ENCODE results near the gene EIF1. TPM values are rescaled to one million over a fixed set of nuclear protein-coding genes. Genes with fewer than 3 reads are reported as not detected.
A peak's percentile ranks its signal among the peaks of the same experiment; 100 is the strongest.
"Not testable (repeated sequence)": the region's sequence is repeated elsewhere in the genome, so short reads cannot be mapped to it uniquely, and the experiment has no call there.

The EIF1 gene
- polyA plus RNA-seq, 1 donor = 836 TPM

DNA sequence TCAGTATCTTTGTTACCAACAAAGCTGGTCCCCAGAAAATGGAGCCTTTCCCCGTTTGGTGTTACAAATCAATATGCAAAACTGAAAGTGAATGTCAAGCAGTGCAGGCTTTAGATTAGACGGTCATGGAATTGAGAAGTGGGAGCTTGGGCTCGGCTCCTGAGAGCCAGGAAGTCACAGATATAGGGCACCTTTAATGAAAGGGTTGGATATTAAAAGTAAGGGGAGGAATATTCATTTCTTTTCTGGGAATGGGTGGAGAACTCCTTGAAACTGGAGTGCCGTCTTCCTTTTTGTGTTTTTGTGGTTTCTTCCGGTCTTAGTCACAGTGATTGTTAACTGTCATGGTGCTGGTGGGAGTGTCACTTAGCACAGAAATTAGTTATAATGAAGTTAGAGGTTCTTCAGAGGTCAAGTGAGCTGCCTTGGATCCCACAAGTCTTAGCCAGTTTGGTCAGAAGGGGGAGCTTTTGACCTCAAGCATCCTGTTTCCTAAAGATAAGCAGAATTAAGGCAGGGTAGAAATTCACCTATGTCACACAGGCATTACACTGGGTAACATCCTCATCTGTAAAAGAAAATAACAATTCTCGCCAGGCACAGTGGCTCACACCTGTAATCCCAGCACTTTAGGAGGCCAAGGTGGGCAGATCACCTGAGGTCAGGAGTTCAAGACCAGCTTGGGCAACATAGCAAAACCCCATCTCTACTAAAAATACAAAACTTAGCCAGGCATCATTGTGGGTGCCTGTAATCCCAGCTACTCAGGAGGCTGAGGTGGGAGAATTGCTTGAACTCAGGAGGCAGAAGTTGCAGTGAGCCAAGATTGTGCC lies 9.6 kb upstream of the EIF1 start:
- DNase-seq = no peak

DNA sequence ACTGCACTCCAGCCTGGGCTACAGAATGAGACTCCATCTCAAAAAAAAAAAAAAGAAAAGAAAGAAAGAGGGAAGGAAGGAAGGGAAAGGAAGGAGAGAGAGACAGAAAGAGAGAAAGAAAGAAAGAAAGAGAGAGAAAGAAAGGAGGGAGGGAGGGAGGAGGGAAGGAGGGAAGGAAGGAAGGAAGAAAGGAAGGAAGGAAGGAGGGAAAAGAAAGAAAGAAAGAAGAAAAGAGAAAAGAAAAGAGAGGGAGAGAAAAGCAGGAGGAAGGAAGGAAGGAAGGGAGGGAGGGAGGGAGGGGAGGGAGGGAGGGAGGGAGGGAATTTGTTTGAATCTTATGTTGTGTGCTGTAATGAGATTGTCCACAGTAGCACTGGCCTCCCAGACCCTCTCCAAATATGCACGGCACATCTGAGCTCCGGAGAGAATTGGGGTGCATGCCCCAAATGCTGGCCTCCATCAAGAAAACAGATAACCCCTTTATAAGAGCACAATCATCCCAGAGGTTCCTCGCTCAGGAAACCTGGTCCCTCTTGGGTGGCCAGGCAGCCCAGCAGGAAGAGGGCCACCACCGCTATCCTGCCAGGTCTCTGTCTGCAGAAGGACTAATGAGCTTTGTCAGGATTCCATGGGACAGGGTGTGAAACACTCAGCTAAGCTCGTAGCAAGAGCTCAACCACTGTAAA lies 8.8 kb upstream of the EIF1 start:
- no peak for DNase-seq

DNA sequence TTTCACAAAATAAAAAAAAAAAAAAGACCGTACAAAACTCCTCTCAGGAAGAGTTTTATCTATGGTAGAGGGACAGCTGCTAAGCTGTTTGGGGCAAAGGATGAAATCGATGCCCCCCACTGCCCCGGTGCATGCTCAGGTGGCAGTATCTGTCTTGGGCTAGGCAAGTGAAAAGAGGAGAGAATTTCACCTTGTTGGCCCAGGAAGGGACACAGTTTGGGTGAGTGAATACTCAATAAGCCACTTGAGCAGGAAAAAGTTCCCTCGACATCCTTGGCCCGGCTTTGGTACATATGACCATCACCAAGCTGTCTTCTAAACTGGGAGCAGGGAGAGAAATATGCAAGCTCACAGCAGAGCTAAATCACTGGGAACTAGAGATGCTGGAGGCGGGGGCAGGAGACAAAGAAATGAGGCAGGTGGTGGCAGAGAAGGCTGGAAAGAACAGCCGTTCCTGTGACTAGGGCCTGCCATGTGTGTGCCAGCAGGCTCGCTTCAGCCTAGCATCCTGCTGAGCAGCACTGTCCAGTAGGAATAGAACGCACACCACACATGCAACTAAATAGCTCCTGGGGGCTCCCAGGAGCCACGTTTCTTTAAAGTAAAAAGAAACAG lies 8.2 kb upstream of the EIF1 start:
- no peak for DNase-seq

DNA sequence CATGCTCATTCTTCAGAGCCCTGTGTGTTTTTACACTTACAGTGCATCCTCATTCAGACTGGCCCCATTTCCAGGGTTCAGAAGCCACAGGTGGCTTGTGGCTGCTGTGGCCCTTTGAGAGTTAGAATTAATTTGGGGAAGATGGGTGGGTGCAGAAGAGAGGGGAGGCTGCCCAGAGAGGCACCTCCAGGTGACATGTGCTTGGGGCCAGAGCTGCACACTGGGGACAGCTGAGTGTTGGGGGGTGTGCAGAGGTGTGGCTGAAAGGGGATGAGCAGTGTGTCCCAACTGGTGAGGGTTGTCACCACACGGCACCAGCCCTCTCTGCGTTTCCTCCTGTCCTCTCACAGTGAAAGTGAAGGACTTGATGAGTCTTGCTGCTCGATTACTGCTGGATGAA lies 6.9 kb upstream of the EIF1 start:
- DNase-seq = no peak

DNA sequence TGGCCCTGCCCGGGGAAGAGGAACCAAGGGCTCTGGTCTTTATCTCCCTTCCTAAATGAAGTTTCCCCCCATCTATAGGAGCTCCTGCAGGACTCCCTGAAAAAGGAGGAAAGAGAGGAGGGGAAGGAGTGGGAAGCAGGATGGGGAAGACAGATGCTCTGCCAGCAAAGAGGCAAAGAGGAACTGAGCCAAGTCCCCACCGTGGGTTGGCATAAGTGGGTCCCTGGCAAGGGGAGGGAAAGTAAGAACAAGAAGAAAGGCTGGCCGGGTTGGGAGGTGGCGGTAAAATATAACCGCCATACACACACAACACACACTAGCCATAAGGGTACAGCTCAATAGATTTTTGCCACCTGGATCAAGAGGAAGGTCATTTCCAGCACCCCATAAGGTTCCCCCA lies 6.1 kb upstream of the EIF1 start:
- no peak for DNase-seq

DNA sequence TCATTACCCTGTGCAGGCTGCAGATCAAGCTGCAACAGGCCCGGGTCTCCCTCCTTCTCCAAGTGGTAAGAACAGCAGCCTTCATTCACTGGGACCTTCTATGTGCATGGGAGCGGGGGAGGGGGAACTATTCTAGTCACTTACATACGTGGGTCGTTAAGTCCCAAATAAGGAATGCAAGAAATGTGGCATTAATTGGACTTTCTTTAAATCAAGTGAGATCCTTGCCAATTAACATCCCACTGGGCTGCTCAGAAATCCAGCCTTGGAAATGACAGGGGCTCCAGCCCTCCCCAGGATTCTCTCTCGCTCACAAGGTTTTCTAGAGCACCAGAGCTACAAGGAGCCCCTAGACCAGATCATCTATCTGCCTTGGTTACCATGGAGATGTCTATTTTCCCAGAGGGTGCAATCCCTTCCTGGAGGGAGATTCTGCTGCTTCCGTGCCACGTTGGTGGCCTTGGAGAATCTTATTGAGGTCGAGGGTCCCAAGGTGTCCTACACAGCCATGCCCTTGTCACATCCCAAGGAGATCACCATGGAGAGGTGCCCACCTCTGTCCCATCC lies 5.2 kb upstream of the EIF1 start:
- DNase-seq = no peak

DNA sequence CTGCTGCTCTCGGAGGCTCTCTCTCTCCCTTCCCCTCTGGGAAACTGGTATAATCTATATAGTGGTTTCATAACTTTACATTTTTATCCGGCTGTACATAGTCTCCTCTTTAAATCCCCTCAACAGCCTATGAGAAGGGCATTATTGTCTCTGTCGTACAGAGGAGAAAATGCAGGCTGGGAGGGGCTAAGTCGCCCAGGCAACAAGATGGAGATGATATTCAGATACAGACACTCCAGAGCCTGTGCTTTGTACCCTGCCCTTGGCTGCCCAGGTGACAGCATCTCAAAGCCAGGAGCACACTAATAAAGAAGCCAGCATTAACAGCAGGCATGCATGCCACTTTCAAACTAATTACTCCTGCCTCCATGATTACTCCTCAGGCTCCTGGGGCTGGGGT lies 4.7 kb upstream of the EIF1 start:
- DNase-seq = no peak

DNA sequence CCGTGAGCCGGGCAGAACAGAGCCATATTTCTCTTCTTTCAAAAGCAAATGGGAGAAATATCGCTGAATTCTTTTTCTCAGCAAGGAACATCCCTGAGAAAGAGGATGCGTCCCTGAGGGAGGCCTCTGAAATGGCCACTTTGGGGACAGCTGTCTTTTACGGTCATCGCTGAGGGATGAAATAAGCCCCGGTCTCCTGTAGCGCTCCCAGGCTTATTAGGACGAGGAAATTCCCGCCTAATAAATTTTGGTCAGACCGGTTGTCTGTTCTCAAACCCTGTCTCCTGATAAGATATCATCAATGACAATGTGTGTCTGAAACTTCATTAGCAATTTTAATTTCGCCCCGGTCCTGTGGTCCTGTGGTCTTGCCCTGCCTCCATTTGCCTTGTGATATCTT lies 2.9 kb upstream of the EIF1 start:
- DNase-seq = not testable (repeated sequence)

DNA sequence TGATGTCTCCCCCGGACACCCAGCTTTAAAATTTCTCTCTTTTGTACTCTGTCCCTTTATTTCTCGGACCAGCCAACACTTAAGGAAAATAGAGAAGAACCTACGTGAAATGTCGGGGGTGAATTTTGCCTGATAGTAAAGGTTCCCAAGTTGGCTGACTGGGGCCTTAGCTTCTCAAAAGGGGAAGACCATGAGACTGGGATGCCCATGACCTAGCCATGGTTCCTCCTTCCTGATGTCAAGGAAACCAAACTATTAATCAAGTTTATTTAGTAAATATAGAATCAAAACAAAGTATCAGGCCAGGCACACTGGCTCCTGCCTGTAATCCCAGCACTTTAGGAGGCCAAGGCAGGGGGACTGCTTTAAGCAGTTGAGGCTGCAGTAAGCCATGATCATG lies 2.4 kb upstream of the EIF1 start:
- DNase-seq = no peak

DNA sequence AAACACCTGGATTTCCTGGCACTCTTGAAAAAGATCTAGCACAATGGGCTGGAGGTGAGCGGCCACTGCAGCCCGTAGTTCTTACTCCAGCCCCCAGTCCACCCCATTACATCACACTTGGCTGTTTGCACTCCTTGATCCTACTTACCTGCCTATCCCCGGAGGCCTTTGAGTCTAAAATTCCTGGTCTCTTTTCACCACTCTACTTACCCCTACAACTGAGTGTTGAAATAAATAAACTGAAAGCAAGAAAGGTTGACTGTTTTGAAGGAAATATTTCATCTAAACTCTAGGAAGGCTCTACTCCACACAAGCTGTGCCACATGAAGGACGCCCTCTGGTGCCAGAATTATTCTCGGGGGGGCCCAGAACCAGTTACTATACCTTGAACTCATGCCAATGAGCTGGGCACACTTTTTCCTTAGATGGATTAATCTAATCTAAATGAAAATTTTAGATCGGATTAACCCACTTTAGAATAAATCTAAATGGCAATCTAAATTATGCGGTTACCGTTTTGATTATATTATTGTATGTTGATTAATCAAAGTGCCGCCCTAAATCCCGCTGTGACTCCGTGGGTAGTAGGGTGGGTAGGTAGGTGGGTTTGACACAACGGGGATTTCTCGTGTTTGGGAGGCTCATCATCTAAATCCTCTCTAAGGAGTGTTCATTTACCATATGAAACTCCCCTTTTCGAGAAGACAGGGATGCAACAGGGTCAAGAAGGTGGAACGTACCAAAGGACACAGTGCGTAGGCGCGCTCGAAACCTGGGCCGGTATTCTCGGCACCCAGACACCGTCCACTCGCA lies 651 bp upstream of the EIF1 start:
- no peak for DNase-seq

DNA sequence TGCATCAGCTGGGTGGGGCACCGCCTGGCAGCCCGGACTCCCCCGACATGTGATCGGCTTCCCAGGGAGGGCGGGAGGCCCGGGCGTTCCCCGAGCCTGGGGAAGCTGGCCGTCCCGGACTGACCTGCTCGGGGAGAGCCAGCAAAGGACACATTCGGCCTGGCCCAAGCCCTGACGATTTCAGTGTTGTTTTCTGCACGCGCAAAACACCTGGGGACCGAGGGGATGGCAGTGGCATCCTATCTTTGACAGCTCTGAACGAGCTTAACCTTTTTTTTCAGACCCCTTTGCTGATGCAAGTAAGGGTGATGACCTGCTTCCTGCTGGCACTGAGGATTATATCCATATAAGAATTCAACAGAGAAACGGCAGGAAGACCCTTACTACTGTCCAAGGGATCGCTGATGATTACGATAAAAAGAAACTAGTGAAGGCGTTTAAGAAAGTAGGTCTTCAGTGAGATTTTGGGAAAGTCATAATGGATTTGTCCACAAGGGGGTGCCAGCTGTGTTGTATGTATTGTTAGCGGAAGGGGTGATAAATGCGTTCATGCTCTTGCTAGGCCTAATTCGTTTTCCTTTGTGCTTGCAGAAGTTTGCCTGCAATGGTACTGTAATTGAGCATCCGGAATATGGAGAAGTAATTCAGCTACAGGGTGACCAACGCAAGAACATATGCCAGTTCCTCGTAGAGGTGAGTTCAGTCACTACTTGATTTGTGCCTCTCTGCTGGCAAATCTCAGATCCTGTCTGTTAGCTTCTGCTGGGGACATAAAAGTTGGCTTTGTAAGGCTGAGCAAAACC lies 1.0 kb downstream of the EIF1 start:
- peak; percentile 46 for DNase-seq

DNA sequence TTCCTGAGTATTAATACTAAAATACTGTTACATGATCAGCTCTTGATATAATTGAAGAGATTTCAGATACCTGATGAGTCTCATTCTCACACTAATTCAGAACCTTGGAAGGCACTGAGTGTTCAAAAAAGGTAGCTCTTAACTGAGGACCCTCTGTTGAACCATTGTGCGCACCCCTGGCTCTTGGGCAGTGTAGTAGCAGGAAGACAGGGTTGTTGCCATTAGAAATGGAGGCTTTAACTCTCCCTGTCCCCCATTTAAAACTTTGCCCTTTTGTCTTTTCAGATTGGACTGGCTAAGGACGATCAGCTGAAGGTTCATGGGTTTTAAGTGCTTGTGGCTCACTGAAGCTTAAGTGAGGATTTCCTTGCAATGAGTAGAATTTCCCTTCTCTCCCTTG lies 1.8 kb downstream of the EIF1 start:
- no peak for DNase-seq

DNA sequence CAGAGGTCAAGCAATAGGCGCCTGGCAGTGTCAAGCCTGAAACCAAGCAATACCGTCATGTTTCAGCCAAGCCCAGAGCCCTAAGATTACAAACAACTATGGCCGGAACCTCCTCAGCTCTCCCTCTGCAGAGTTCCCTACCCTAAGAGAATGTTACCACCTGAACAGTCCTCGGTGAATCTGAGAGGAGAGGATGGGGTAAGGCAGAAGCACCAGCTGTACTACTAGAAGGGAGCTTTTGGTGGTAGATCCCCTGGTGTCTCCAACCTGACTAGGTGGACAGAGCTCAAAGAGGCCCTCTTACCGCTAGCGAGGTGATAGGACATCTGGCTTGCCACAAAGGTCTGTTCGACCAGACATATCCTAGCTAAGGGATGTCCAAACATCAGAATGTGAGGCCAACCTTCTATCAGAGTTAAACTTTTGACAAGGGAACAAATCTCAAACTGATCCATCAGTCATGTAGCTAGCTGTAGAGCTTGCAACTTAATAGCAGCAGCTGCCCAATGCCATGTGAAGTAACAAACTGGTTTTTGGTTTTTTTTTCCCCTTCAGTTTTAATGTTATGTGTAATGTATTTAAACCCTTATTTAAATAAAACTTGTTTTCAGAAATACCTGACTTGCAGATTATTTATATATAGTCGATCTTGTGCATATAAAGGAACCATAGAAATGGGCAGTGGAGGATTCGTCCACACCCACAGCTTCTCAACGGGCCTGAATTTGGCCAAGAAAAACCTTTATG lies 2.5 kb downstream of the EIF1 start:
- DNase-seq = no peak

DNA sequence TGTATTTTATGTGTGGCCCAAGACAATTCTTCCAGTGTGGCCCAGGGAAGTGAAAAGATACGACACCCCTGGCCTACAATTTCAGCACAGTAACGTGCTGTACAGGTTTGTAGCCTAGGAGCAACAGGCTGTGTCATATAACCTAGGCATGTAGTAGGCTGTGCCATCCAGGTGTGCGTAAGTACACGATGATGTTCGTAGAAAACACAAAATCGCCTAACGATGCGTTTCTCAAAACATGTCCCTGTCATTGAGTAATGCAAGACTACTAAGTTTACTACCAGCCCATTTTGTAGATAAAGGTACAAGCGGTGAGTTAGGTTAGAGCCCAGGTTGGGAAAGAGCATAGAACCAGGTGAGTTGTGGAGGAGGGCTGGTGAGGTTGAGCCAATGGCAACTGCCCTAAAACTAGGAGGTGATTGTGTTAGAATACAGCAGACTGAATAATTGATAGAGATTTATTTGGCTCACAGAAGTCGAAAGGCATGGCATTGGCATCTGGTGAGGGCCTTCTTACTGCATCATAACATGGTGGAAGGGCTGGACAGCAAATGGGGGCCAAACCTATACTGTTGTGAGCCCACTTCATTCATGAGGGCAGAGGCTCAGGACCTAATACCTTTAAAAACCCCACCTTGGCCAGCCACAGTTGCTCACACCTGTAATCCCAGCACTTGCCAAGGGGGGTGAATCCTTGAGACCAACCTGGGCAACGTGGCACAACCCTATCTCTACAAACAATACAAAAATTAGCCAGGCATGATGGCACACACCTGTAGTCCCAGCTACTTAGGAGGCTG lies 4.2 kb downstream of the EIF1 start:
- no peak for DNase-seq

DNA sequence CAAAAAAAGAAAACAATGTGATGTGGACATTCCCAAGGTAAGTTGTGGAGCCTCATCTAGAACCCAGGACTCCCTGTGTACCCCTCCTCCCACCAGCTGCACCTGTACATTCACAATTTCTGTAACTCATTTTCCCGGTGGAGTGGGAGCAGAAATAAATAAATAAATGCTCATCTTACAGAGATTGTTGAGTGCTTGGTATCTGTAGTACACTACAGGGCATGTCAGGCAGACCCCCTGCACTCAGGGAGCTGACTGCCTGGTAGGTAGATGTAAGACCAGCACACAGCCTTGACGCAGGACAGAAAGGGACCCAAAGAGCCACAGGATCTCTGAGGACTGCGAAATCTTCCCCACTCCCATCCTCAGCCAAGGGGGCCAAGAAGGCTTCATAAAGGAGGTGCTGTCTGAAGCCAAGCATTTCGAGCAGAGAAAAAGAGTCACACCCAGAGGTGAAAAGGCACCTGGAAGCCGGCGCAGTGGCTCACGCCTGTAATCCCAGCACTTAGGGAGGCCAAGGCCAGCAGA lies 6.5 kb downstream of the EIF1 start:
- DNase-seq = no peak

DNA sequence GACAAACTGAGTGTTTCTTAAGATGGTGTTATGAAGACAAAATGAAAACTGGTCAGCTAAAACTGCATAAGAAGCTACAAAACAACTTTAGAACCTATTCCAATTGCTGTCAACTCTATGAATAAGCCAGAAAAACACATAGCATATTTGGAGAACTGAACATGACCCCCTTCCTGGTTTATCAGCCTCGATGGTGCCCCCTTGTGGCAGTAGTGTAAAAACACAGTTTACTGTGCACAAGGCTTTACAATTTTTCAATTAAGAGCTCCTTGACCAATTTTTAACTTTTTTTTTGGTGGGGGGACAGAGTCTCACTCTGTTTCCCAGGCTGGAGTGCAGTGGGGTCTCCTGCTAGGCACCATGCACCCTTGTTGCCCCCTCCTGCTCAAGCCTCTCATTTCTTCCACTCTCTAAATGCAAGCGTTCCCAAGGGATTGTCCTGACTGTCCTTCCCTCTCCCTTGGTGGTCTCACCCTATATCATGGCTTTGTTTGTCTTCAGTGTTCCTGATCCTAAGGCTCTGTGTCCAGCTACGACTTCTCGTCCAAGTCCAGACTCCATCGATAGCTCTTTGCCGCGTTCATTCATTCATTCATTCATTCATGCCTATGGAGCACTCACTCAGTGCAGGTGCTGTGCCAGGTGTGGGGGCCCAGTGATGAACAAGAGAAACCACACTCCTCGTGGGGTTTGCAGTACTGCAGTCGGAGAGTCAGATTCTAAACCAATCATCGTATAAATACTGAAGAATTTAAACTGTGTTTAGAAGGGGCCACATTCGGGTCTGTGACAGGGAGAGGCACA lies 7.5 kb downstream of the EIF1 start:
- peak; percentile 69 for DNase-seq

DNA sequence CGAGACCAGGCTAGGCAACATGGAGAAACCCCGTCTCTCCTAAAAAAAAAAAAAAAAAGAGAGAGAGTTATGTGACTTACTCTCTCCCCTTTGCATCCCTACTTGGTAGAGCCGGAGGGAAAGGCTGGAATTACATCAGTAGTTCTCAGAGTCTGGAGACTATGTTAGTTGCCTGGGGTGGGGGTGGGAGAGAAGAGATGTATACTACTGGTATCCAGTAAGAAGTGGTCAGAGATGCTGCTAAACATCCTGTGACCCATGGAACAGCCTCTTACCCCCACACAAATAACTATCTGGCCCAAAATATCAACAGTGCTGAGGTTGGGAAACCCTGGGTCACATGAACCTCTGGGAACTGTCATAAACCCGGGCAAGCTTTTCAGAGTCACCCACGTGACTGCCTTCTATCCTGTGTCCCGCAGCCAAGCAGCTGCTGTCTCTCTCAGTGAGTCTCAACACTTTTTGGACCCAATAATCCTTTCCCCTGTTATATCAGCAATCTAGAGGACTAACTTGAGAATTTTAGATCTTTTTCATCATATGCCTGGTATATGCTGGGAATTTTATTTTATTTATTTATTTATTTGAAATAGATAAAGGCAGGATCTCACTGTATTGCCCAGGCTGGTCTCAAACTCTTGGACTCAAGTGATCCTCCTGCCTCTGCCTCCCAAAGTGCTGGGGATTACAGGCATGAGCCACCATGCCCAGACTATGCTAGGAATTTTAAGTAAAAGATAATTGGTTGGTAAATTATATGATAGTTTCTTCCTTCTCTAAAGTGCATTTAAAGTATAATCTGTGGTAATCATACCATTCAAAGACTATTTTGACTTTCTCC lies 8.7 kb downstream of the EIF1 start:
- peak; percentile 73 for DNase-seq

DNA sequence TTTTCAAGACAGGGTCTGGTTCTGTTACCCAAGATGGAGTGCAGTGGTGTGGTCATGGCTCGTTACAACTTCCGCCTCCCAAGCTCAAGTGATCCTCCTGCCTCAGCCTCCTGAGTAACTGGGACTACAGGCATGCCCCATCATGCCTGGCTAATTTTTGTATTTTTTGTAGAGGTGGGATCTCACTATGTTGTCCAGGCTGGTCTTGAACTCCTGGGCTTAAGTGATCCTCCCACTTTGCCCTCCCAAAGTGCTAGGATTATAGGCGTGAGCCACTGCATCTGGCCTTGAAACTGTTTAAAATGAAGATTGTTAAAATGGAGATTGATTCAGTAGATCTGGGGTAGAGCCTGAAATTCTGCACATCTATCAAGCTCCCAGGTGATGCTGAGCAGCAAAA lies 12.2 kb downstream of the EIF1 start:
- not testable (repeated sequence) for DNase-seq

All from hindlimb muscle (tissue), 1 donor.